Body of pancreas (tissue), 4 donors: Measurements from ENCODE around the gene UNC93B1. TPM values are rescaled to one million over a fixed set of nuclear protein-coding genes. Genes with fewer than 3 reads are reported as not detected.
"Not testable (repeated sequence)": the region's sequence is repeated elsewhere in the genome, so short reads cannot be mapped to it uniquely, and the experiment has no call there.

Source experiments
- ATAC-seq: fragments of 150-250 bp; one replicate; pipeline ENCODE4 v1.9.1; 2016
- DNase-seq, 4 donors: peaks; one replicate each; pipeline ENCODE4 v3.0.0-alpha.2; 2019
- H3K27ac ChIP-seq, 4 donors: fragments of 200-600 bp; sonication (generic); 1 replicate in 3 of 4; 2 replicates in 1 of 4; pipeline versions ENCODE4 v1.5.1 to v1.6.1; 2016 to 2019; ENCODE audit warnings: mild to moderate bottlenecking in 1 of 4, mixed read lengths in 1 of 4, moderate library complexity in 1 of 4
- H3K27me3 ChIP-seq, 2 donors: fragments of 200-600 bp; sonication (generic); one replicate each; pipeline ENCODE4 v1.6.0; 2016; ENCODE audit warnings: mild to moderate bottlenecking in 1 of 2
- H3K36me3 ChIP-seq, 2 donors: fragments of 200-600 bp; sonication (generic); replicated peaks in 1 of 2; 2 replicates each; pipeline ENCODE4 v1.5.1; 2016; ENCODE audit warnings: low read depth in 2 of 2; ENCODE audit not compliant: insufficient read depth in 1 of 2
- H3K4me1 ChIP-seq: fragments of 200-600 bp; sonication (generic); one replicate; pipeline ENCODE4 v1.6.0; 2016
- H3K4me3 ChIP-seq, 2 donors: fragments of 200-600 bp; sonication (generic); 1 replicate in 1 of 2; 2 replicates in 1 of 2; pipeline ENCODE4 v1.5.1; 2016 to 2019
- H3K9me3 ChIP-seq, 3 donors: fragments of 200-600 bp; sonication (generic); 1 replicate in 2 of 3; 2 replicates in 1 of 3; pipeline ENCODE4 v1.5.1; 2016
- CTCF ChIP-seq, 7 experiments: fragments of 450-650 bp in 4 of 7; fragments of 200-600 bp in 3 of 7; sonication (generic) in 3 of 7; IDR thresholded peaks; one replicate each; pipeline ENCODE4 v1.5.1; 2016 to 2019; ENCODE audit warnings: antibody characterized with exemption in 7 of 7
- POLR2A ChIP-seq, 3 donors: fragments of 450-650 bp; IDR thresholded peaks; one replicate each; pipeline ENCODE4 v1.6.1; 2016; ENCODE audit warnings: antibody characterized with exemption in 3 of 3, mild to moderate bottlenecking in 2 of 3
- WGBS, 2 donors: methylation state at CpG; one replicate each; pipeline ENCODE4 v1.1.5; 2017; 5-methylcytosine and 5-hydroxymethylcytosine counted together
- intact Hi-C: fragments of 100-400 bp; cut with DNase I; formaldehyde crosslinking; loops from one replicate; pipeline ENCODE4 v1.15.1; 2023
- total RNA-seq, 2 donors: library from RNA; depleted of rRNA; stranded (reverse); fragments of >200 nt; gene quantifications; one replicate each; pipeline ENCODE4 v1.1.0, GENCODE V29; 2016

UNC93B1 gene
- total RNA-seq, 2 donors from 2014 or later: 33.9 to 40.5 TPM

- intact Hi-C loops: no loop called here
- no peak overlapping the region for H3K27ac ChIP-seq
- no peaks in the 10 kb centered on the region for H3K9me3 ChIP-seq
- 85 to 90% methylated on average over 6 to 10 of the region's 13 CpGs for WGBS, 2 donors
- no peak for ATAC-seq
- peaks cover 9% of the 10 kb centered on the region for H3K4me1 ChIP-seq
- no peak overlapping the region for H3K4me3 ChIP-seq
- no peaks in the 10 kb centered on the region for H3K36me3 ChIP-seq
- H3K27me3 ChIP-seq: no peaks in the 10 kb centered on the region
- DNase-seq: no peak
- TF ChIP-seq POLR2A (IDR thresholded peaks at IDR 0.05): no peak
- TF ChIP-seq CTCF (IDR thresholded peaks at IDR 0.05): no peak
Measured at GRCh38 chr11:67996051-67996450, 7.8 kb downstream of the UNC93B1 start.

GRCh38 chr11:67995579-67995978, 8.3 kb downstream of the UNC93B1 start:
- DNase-seq, H3K27me3 ChIP-seq, H3K36me3 ChIP-seq, intact Hi-C loops, H3K9me3 ChIP-seq, H3K4me1 ChIP-seq, H3K4me3 ChIP-seq, ATAC-seq, H3K27ac ChIP-seq: not testable (repeated sequence)
- 91% methylated on average over 8 of the region's 14 CpGs; no CpG with 5 or more reads in 1 of the 2 donors for WGBS, 2 donors

- intact Hi-C loops, H3K27me3 ChIP-seq, H3K9me3 ChIP-seq, H3K27ac ChIP-seq, H3K4me3 ChIP-seq, H3K4me1 ChIP-seq, ATAC-seq, DNase-seq, H3K36me3 ChIP-seq: not testable (repeated sequence)
- 88 to 100% methylated on average over 3 of the region's 3 CpGs for WGBS, 2 donors
Measured at GRCh38 chr11:67995129-67995528, 8.8 kb downstream of the UNC93B1 start.

GRCh38 chr11:67994387-67994786, 9.5 kb downstream of the UNC93B1 start:
- H3K4me1 ChIP-seq, intact Hi-C loops, H3K27me3 ChIP-seq, H3K4me3 ChIP-seq, H3K27ac ChIP-seq, ATAC-seq, H3K9me3 ChIP-seq, H3K36me3 ChIP-seq, DNase-seq: not testable (repeated sequence)
- 87% methylated on average over 5 of the region's 5 CpGs; no CpG with 5 or more reads in 1 of the 2 donors for WGBS, 2 donors

GRCh38 chr11:67993821-67994220, 10.1 kb downstream of the UNC93B1 start:
- intact Hi-C loops, ATAC-seq, H3K27me3 ChIP-seq, H3K27ac ChIP-seq, H3K4me1 ChIP-seq, H3K36me3 ChIP-seq, H3K4me3 ChIP-seq, H3K9me3 ChIP-seq: not testable (repeated sequence)
- DNase-seq: peak; percentile 61 to 82 (median 70)
- WGBS, 2 donors: 16 to 40% methylated on average over 1 to 12 of the region's 12 CpGs
- peak; percentile 37 to 84 (median 73) for TF ChIP-seq CTCF (IDR thresholded peaks at IDR 0.05)

- 44 to 66% methylated on average over 23 to 55 of the region's 70 CpGs for WGBS, 2 donors
- not testable (repeated sequence) for DNase-seq
Measured at GRCh38 chr11:67991347-67992121, 12.4 kb downstream of the UNC93B1 start.

GRCh38 chr11:67990546-67991346, 13.2 kb downstream of the UNC93B1 start:
- H3K36me3 ChIP-seq, H3K27me3 ChIP-seq, intact Hi-C loops, H3K27ac ChIP-seq, H3K4me3 ChIP-seq, H3K9me3 ChIP-seq, H3K4me1 ChIP-seq: not testable (repeated sequence)
- ATAC-seq: peak; percentile 40
- DNase-seq: peak in 1 of 4 donors; percentile 48
- WGBS, 2 donors: 22% methylated on average over 41 of the region's 58 CpGs; no CpG with 5 or more reads in 1 of the 2 donors

More at GRCh38 chr11:67991347-67992121, 12.4 kb downstream of the UNC93B1 start:
- H3K4me3 ChIP-seq, H3K36me3 ChIP-seq, ATAC-seq, H3K4me1 ChIP-seq, H3K9me3 ChIP-seq, intact Hi-C loops, H3K27me3 ChIP-seq, H3K27ac ChIP-seq: not testable (repeated sequence)

- H3K36me3 ChIP-seq, H3K4me3 ChIP-seq, DNase-seq, H3K27ac ChIP-seq, ATAC-seq, H3K9me3 ChIP-seq, H3K4me1 ChIP-seq, intact Hi-C loops, H3K27me3 ChIP-seq: not testable (repeated sequence)
- WGBS, 2 donors: 56 to 62% methylated on average over 6 of the region's 6 CpGs
Measured at GRCh38 chr11:67985302-67985701, 18.6 kb downstream of the UNC93B1 start.
